ENCODE results near the gene ANKRD40.
"Not testable (repeated sequence)": the region's sequence is repeated elsewhere in the genome, so short reads cannot be mapped to it uniquely, and the experiment has no call there.

ANKRD40 gene

GRCh38 chr17:50685334-50685665 lies 22.4 kb downstream of the ANKRD40 start:
- no peak for DNase-seq

- DNase-seq: no peak
These were observed 22.9 kb downstream of the ANKRD40 start for GRCh38 chr17:50684612-50685333.

GRCh38 chr17:50684288-50684611 lies 23.5 kb downstream of the ANKRD40 start:
- DNase-seq: no peak

GRCh38 chr17:50683434-50684287 lies 24.1 kb downstream of the ANKRD40 start:
- no peak for DNase-seq

- DNase-seq: no peak
These were observed 24.8 kb downstream of the ANKRD40 start for GRCh38 chr17:50682938-50683337.

- DNase-seq: no peak
These were observed 25.3 kb downstream of the ANKRD40 start for GRCh38 chr17:50682441-50682840.

- peak; percentile 83 for DNase-seq
These were observed 26.2 kb downstream of the ANKRD40 start for GRCh38 chr17:50681263-50682200.

- DNase-seq: not testable (repeated sequence)
These were observed 27.0 kb downstream of the ANKRD40 start for GRCh38 chr17:50680543-50681262.

- no peak for DNase-seq
These were observed 27.6 kb downstream of the ANKRD40 start for GRCh38 chr17:50680126-50680525.

GRCh38 chr17:50679008-50679544 lies 28.6 kb downstream of the ANKRD40 start:
- DNase-seq: no peak

- no peak for DNase-seq
These were observed 29.8 kb downstream of the ANKRD40 start for GRCh38 chr17:50677851-50678375.

- no peak for DNase-seq
These were observed 31.4 kb downstream of the ANKRD40 start for GRCh38 chr17:50676065-50676975.

GRCh38 chr17:50675627-50676026 lies 32.1 kb downstream of the ANKRD40 start:
- DNase-seq: no peak

GRCh38 chr17:50675190-50675589 lies 32.5 kb downstream of the ANKRD40 start:
- DNase-seq: no peak

- no peak for DNase-seq
These were observed 34.7 kb downstream of the ANKRD40 start for GRCh38 chr17:50672831-50673551.

- DNase-seq: no peak
These were observed 35.6 kb downstream of the ANKRD40 start for GRCh38 chr17:50672071-50672470.

- no peak for DNase-seq
These were observed 38.7 kb downstream of the ANKRD40 start for GRCh38 chr17:50668838-50669581.

GRCh38 chr17:50668025-50668837 lies 39.5 kb downstream of the ANKRD40 start:
- peak; percentile 68 for DNase-seq

Measured in EL (cell line).